ENCODE results near the gene ZNF516. TPM values are rescaled to one million over a fixed set of nuclear protein-coding genes. Genes with fewer than 3 reads are reported as not detected.

ZNF516 gene
- total RNA-seq, 1 experiment from 2014 or later = 44.2 TPM

GRCh38 chr18:76371301-76372203 lies 123.5 kb downstream of the ZNF516 start:
- no peak for DNase-seq
- Mint-ChIP-seq H3K27ac (ENCODE audit: unreplicated experiment) (no peak overlapping the region), H3K27me3 (ENCODE audit: unreplicated experiment) (no peaks in the 10 kb centered on the region), H3K36me3 (ENCODE audit: insufficient read depth, unreplicated experiment) (peaks cover 10% of the 10 kb centered on the region), H3K4me1 (ENCODE audit: low read depth, unreplicated experiment) (peaks cover 20% of the 10 kb centered on the region), H3K4me3 (ENCODE audit: low read depth, unreplicated experiment) (no peak overlapping the region), H3K9me3 (ENCODE audit: low read depth, unreplicated experiment) (peaks cover 2% of the 10 kb centered on the region)
- TF ChIP-seq CTCF (IDR thresholded peaks at IDR 0.05; ENCODE audit: unreplicated experiment) = no peak
- BruUV-seq (replicated peaks) = no TSS peak
- intact Hi-C loops (cut with micrococcal nuclease; ENCODE audit: unreplicated experiment) = no loop called here
- CTCF ChIA-PET = no interaction called here

GRCh38 chr18:76370686-76371085 lies 124.4 kb downstream of the ZNF516 start:
- CTCF ChIA-PET = no interaction called here
- BruUV-seq (replicated peaks) = no TSS peak
- no peak for TF ChIP-seq CTCF (IDR thresholded peaks at IDR 0.05; ENCODE audit: unreplicated experiment)
- no peak for DNase-seq
- Mint-ChIP-seq H3K36me3 (ENCODE audit: insufficient read depth, unreplicated experiment) (peaks cover 10% of the 10 kb centered on the region), H3K4me1 (ENCODE audit: low read depth, unreplicated experiment) (peaks cover 11% of the 10 kb centered on the region), H3K9me3 (ENCODE audit: low read depth, unreplicated experiment) (peaks cover 2% of the 10 kb centered on the region), H3K27me3 (ENCODE audit: unreplicated experiment) (no peaks in the 10 kb centered on the region), H3K4me3 (ENCODE audit: low read depth, unreplicated experiment) (no peak overlapping the region), H3K27ac (ENCODE audit: unreplicated experiment) (no peak overlapping the region)
- intact Hi-C loops (cut with micrococcal nuclease; ENCODE audit: unreplicated experiment) = no loop called here

GRCh38 chr18:76370201-76370600 lies 124.8 kb downstream of the ZNF516 start:
- no TSS peak for BruUV-seq (replicated peaks)
- Mint-ChIP-seq H3K36me3 (ENCODE audit: insufficient read depth, unreplicated experiment) (peaks cover 10% of the 10 kb centered on the region), H3K9me3 (ENCODE audit: low read depth, unreplicated experiment) (no peaks in the 10 kb centered on the region), H3K27ac (ENCODE audit: unreplicated experiment) (no peak overlapping the region), H3K4me3 (ENCODE audit: low read depth, unreplicated experiment) (no peak overlapping the region), H3K27me3 (ENCODE audit: unreplicated experiment) (no peaks in the 10 kb centered on the region), H3K4me1 (ENCODE audit: low read depth, unreplicated experiment) (peaks cover 6% of the 10 kb centered on the region)
- DNase-seq = no peak
- TF ChIP-seq CTCF (IDR thresholded peaks at IDR 0.05; ENCODE audit: unreplicated experiment) = no peak
- intact Hi-C loops (cut with micrococcal nuclease; ENCODE audit: unreplicated experiment) = no loop called here
- CTCF ChIA-PET = no interaction called here

- Mint-ChIP-seq H3K9me3 (ENCODE audit: low read depth, unreplicated experiment) (no peaks in the 10 kb centered on the region), H3K27ac (ENCODE audit: unreplicated experiment) (no peak overlapping the region), H3K36me3 (ENCODE audit: insufficient read depth, unreplicated experiment) (peaks cover 10% of the 10 kb centered on the region), H3K4me1 (ENCODE audit: low read depth, unreplicated experiment) (peaks cover 2% of the 10 kb centered on the region), H3K4me3 (ENCODE audit: low read depth, unreplicated experiment) (no peak overlapping the region), H3K27me3 (ENCODE audit: unreplicated experiment) (no peaks in the 10 kb centered on the region)
- intact Hi-C loops (cut with micrococcal nuclease; ENCODE audit: unreplicated experiment) = no loop called here
- no peak for TF ChIP-seq CTCF (IDR thresholded peaks at IDR 0.05; ENCODE audit: unreplicated experiment)
- CTCF ChIA-PET = no interaction called here
- DNase-seq = no peak
- no TSS peak for BruUV-seq (replicated peaks)
Measured at GRCh38 chr18:76369791-76370190, 125.3 kb downstream of the ZNF516 start.

Measured in Calu3 (cell line).